ENCODE measurements around the gene JAZF1. TPM values are rescaled to one million over a fixed set of nuclear protein-coding genes. Genes with fewer than 3 reads are reported as not detected.

Gene JAZF1
- total and polyA plus RNA-seq, 4 experiments from 2014 or later = 3.7 to 8.3 (median 4.7) TPM

- H3K4me3 Mint-ChIP-seq = peak overlapping the region in 1 of 8 donors; percentile 37
- no peak for DNase-seq
- H3K27me3 Mint-ChIP-seq = no peaks in the 10 kb centered on the region
- no peaks in the 10 kb centered on the region for H3K9me3 Mint-ChIP-seq
- ChIA-PET POLR2A (ENCODE audit: partially characterized antibody) (no interaction called here), CTCF (ENCODE audit: partially characterized antibody) (no interaction called here)
- H3K36me3 Mint-ChIP-seq = peaks cover 0 to 6% of the 10 kb centered on the region in 2 donors
- intact Hi-C loops (cut with micrococcal nuclease) = loop anchor here (10.0 kb wide), 1 partner anchor 980 kb away; no protein-coding TSS in a partner anchor
- Histone ChIP-seq H3K9me3 (ENCODE audit: control insufficient read depth in 1 of 2, low read length in 2 of 2) (no peaks in the 10 kb centered on the region), H3K4me1 (ENCODE audit: insufficient read depth, low read length) (peaks cover 8% of the 10 kb centered on the region), H3K4me3 (ENCODE audit: low read length in 2 of 2) (no peak overlapping the region), H3K27me3 (ENCODE audit: insufficient read depth, low read length) (no peaks in the 10 kb centered on the region), H3K36me3 (ENCODE audit: insufficient read depth, low read length) (no peaks in the 10 kb centered on the region), H3K27ac (ENCODE audit: low read depth, low read length) (no peak overlapping the region)
- H3K4me1 Mint-ChIP-seq = peaks cover 17 to 28% (median 22%) of the 10 kb centered on the region in 4 donors
- peak overlapping the region in 5 of 7 donors; percentile 19 to 86 (median 46) for H3K27ac Mint-ChIP-seq
Measured at GRCh38 chr7:28174901-28175661, 5.5 kb downstream of the JAZF1 start.

- peaks cover 8% of the 10 kb centered on the region for H3K4me1 ChIP-seq (ENCODE audit: insufficient read depth, low read length)
- H3K4me1 Mint-ChIP-seq = peaks cover 17 to 29% (median 23%) of the 10 kb centered on the region in 4 donors
- H3K4me3 Mint-ChIP-seq = peak overlapping the region in 1 of 8 donors; percentile 37
- no peak overlapping the region for H3K27ac ChIP-seq (ENCODE audit: low read depth, low read length)
- no peaks in the 10 kb centered on the region for H3K27me3 ChIP-seq (ENCODE audit: insufficient read depth, low read length)
- no peak overlapping the region for H3K4me3 ChIP-seq (ENCODE audit: low read length in 2 of 2)
- ChIA-PET POLR2A (ENCODE audit: partially characterized antibody) (no interaction called here), CTCF (ENCODE audit: partially characterized antibody) (no interaction called here)
- no peaks in the 10 kb centered on the region for H3K9me3 Mint-ChIP-seq
- no peaks in the 10 kb centered on the region for H3K36me3 ChIP-seq (ENCODE audit: insufficient read depth, low read length)
- peaks cover 0 to 6% of the 10 kb centered on the region in 2 donors for H3K36me3 Mint-ChIP-seq
- peak overlapping the region in 4 of 7 donors; percentile 32 to 86 (median 50) for H3K27ac Mint-ChIP-seq
- no peak for DNase-seq
- intact Hi-C loops (cut with micrococcal nuclease) = loop anchor here (10.0 kb wide), 1 partner anchor 980 kb away; no protein-coding TSS in a partner anchor
- no peaks in the 10 kb centered on the region for H3K27me3 Mint-ChIP-seq
- no peaks in the 10 kb centered on the region for H3K9me3 ChIP-seq (ENCODE audit: control insufficient read depth in 1 of 2, low read length in 2 of 2)
Measured at GRCh38 chr7:28174442-28174841, 6.2 kb downstream of the JAZF1 start.

GRCh38 chr7:28173531-28173930 is 7.1 kb downstream of the JAZF1 start:
- Histone ChIP-seq H3K9me3 (ENCODE audit: control insufficient read depth in 1 of 2, low read length in 2 of 2) (no peaks in the 10 kb centered on the region), H3K27ac (ENCODE audit: low read depth, low read length) (no peak overlapping the region), H3K36me3 (ENCODE audit: insufficient read depth, low read length) (no peaks in the 10 kb centered on the region), H3K27me3 (ENCODE audit: insufficient read depth, low read length) (no peaks in the 10 kb centered on the region), H3K4me1 (ENCODE audit: insufficient read depth, low read length) (peaks cover 1% of the 10 kb centered on the region), H3K4me3 (ENCODE audit: low read length in 2 of 2) (no peak overlapping the region)
- no peak for DNase-seq
- Mint-ChIP-seq H3K4me3 (no peak overlapping the region), H3K4me1 (peaks cover 15 to 31% (median 22%) of the 10 kb centered on the region in 4 donors), H3K36me3 (peaks cover 0 to 3% of the 10 kb centered on the region in 2 donors), H3K27ac (no peak overlapping the region), H3K27me3 (no peaks in the 10 kb centered on the region), H3K9me3 (no peaks in the 10 kb centered on the region)
- CTCF ChIA-PET (ENCODE audit: partially characterized antibody) = no interaction called here
- POLR2A ChIA-PET (ENCODE audit: partially characterized antibody) = no interaction called here
- intact Hi-C loops (cut with micrococcal nuclease) = loop anchor here (10.0 kb wide), 1 partner anchor 979 kb away; no protein-coding TSS in a partner anchor

- Mint-ChIP-seq H3K9me3 (no peaks in the 10 kb centered on the region), H3K4me3 (no peak overlapping the region), H3K36me3 (peaks cover 0 to 3% of the 10 kb centered on the region in 2 donors), H3K27me3 (no peaks in the 10 kb centered on the region), H3K4me1 (peaks cover 15 to 31% (median 21%) of the 10 kb centered on the region in 4 donors), H3K27ac (peak overlapping the region in 1 of 7 donors; percentile 64)
- POLR2A ChIA-PET (ENCODE audit: partially characterized antibody) = no interaction called here
- DNase-seq = no peak
- intact Hi-C loops (cut with micrococcal nuclease) = loop anchor here (10.0 kb wide), 1 partner anchor 978 kb away; no protein-coding TSS in a partner anchor
- Histone ChIP-seq H3K27ac (ENCODE audit: low read depth, low read length) (no peak overlapping the region), H3K9me3 (ENCODE audit: control insufficient read depth in 1 of 2, low read length in 2 of 2) (no peaks in the 10 kb centered on the region), H3K36me3 (ENCODE audit: insufficient read depth, low read length) (no peaks in the 10 kb centered on the region), H3K4me1 (ENCODE audit: insufficient read depth, low read length) (no peaks in the 10 kb centered on the region), H3K4me3 (ENCODE audit: low read length in 2 of 2) (no peak overlapping the region), H3K27me3 (ENCODE audit: insufficient read depth, low read length) (no peaks in the 10 kb centered on the region)
- CTCF ChIA-PET (ENCODE audit: partially characterized antibody) = no interaction called here
Measured at GRCh38 chr7:28172958-28173357, 7.6 kb downstream of the JAZF1 start.

GRCh38 chr7:28170701-28171100 is 9.9 kb downstream of the JAZF1 start:
- H3K9me3 ChIP-seq (ENCODE audit: control insufficient read depth in 1 of 2, low read length in 2 of 2) = no peaks in the 10 kb centered on the region
- Mint-ChIP-seq H3K27me3 (no peaks in the 10 kb centered on the region), H3K4me1 (peaks cover 10 to 27% (median 17%) of the 10 kb centered on the region in 4 donors), H3K9me3 (no peaks in the 10 kb centered on the region), H3K4me3 (no peak overlapping the region), H3K36me3 (peaks cover 0 to 4% of the 10 kb centered on the region in 2 donors), H3K27ac (peak overlapping the region in 1 of 7 donors; percentile 26)
- no peaks in the 10 kb centered on the region for H3K27me3 ChIP-seq (ENCODE audit: insufficient read depth, low read length)
- no peak overlapping the region for H3K27ac ChIP-seq (ENCODE audit: low read depth, low read length)
- CTCF ChIA-PET (ENCODE audit: partially characterized antibody) = interaction anchor here (1.4 kb wide), 1 partner anchor 74 kb away, joined by 3 read pairs; no protein-coding TSS in a partner anchor
- no peaks in the 10 kb centered on the region for H3K4me1 ChIP-seq (ENCODE audit: insufficient read depth, low read length)
- intact Hi-C loops (cut with micrococcal nuclease) = loop anchor here (10.0 kb wide), 1 partner anchor 976 kb away; no protein-coding TSS in a partner anchor
- no peaks in the 10 kb centered on the region for H3K36me3 ChIP-seq (ENCODE audit: insufficient read depth, low read length)
- H3K4me3 ChIP-seq (ENCODE audit: low read length in 2 of 2) = no peak overlapping the region
- POLR2A ChIA-PET (ENCODE audit: partially characterized antibody) = no interaction called here
- no peak for DNase-seq

GRCh38 chr7:28169230-28169629 is 11.4 kb downstream of the JAZF1 start:
- no peaks in the 10 kb centered on the region for H3K9me3 ChIP-seq (ENCODE audit: control insufficient read depth in 1 of 2, low read length in 2 of 2)
- POLR2A ChIA-PET (ENCODE audit: partially characterized antibody) = no interaction called here
- no peak for DNase-seq
- H3K36me3 Mint-ChIP-seq = peaks cover 0 to 4% of the 10 kb centered on the region in 2 donors
- H3K4me3 Mint-ChIP-seq = no peak overlapping the region
- no peak overlapping the region for H3K27ac ChIP-seq (ENCODE audit: low read depth, low read length)
- no peaks in the 10 kb centered on the region for H3K36me3 ChIP-seq (ENCODE audit: insufficient read depth, low read length)
- no peaks in the 10 kb centered on the region for H3K27me3 ChIP-seq (ENCODE audit: insufficient read depth, low read length)
- CTCF ChIA-PET (ENCODE audit: partially characterized antibody) = no interaction called here
- H3K27ac Mint-ChIP-seq = peak overlapping the region in 1 of 7 donors; percentile 0
- H3K4me3 ChIP-seq (ENCODE audit: low read length in 2 of 2) = no peak overlapping the region
- no peaks in the 10 kb centered on the region for H3K4me1 ChIP-seq (ENCODE audit: insufficient read depth, low read length)
- H3K4me1 Mint-ChIP-seq = peaks cover 7 to 17% (median 12%) of the 10 kb centered on the region in 4 donors
- intact Hi-C loops (cut with micrococcal nuclease) = no loop called here
- H3K9me3 Mint-ChIP-seq = no peaks in the 10 kb centered on the region
- H3K27me3 Mint-ChIP-seq = no peaks in the 10 kb centered on the region

DNA sequence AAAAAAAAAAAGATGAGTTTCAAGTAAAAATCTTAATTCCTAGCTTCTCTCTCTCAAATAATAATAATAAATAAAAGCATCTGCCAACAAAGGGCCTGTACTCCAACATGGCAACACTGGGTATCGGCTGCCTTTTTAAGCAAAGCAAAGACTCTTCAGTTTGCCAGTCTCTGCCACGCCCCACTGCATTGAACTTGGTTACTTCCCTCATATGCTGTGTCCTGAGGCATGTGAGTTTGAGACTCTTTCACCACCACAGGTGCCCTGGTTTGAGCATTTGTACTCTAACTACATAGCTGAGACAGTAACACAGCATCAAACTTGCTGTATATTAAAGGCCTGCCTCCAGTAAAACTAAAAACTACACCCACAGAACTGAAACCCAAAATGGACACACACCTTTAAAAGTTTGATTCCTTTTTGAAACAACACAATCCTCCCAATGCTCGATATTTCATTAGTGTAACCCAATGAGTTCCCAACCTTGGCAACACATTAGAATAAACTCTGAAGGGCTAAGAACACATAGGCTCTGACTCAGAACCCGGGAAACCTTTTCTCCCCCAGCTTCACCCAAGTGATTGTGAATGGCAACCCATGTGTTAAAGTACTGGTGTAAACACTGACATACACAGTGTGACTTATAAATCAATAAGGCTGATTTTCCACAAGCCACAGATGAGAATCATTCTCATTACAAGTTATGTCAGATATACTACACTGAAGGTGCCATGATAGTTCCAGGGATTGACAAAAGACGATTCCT is 12.0 kb downstream of the JAZF1 start:
- intact Hi-C loops (cut with micrococcal nuclease) = no loop called here
- peak overlapping the region in 1 of 7 donors; percentile 30 for H3K27ac Mint-ChIP-seq
- H3K27ac ChIP-seq (ENCODE audit: low read depth, low read length) = no peak overlapping the region
- no peak overlapping the region for H3K4me3 Mint-ChIP-seq
- H3K9me3 Mint-ChIP-seq = no peaks in the 10 kb centered on the region
- no peak for DNase-seq
- H3K36me3 ChIP-seq (ENCODE audit: insufficient read depth, low read length) = no peaks in the 10 kb centered on the region
- H3K4me3 ChIP-seq (ENCODE audit: low read length in 2 of 2) = no peak overlapping the region
- peaks cover 6 to 15% (median 9%) of the 10 kb centered on the region in 4 donors for H3K4me1 Mint-ChIP-seq
- H3K9me3 ChIP-seq (ENCODE audit: control insufficient read depth in 1 of 2, low read length in 2 of 2) = no peaks in the 10 kb centered on the region
- ChIA-PET CTCF (ENCODE audit: partially characterized antibody) (no interaction called here), POLR2A (ENCODE audit: partially characterized antibody) (no interaction called here)
- no peaks in the 10 kb centered on the region for H3K27me3 ChIP-seq (ENCODE audit: insufficient read depth, low read length)
- peaks cover 0 to 4% of the 10 kb centered on the region in 2 donors for H3K36me3 Mint-ChIP-seq
- H3K4me1 ChIP-seq (ENCODE audit: insufficient read depth, low read length) = no peaks in the 10 kb centered on the region
- H3K27me3 Mint-ChIP-seq = no peaks in the 10 kb centered on the region

All from CD4-positive, alpha-beta memory T cell (primary cell).